Smooth muscle cell (in vitro differentiated cells): Measurements from ENCODE around the gene GOT2. TPM values are rescaled to one million over a fixed set of nuclear protein-coding genes. Genes with fewer than 3 reads are reported as not detected.

ENCODE experiments used
- DNase-seq: peaks from one replicate; lab custom pipeline; 2025; ENCODE audit not compliant: unreplicated experiment; lab: John Stamatoyannopoulos, UW
- H2AFZ ChIP-seq: fragments of 200-600 bp; sonication (generic); 2 replicates; pipeline ENCODE4 v1.6.0; 2016; ENCODE audit warnings: antibody characterized with exemption, low read depth, mild to moderate bottlenecking
- H3F3A ChIP-seq: fragments of 200-600 bp; sonication (generic); 2 replicates; pipeline ENCODE4 v1.6.0; 2017; ENCODE audit warnings: antibody characterized with exemption, low read depth
- H3K27ac ChIP-seq: fragments of 200-600 bp; sonication (generic); 2 replicates; pipeline ENCODE4 v1.5.1; 2016; ENCODE audit warnings: low read depth, mild to moderate bottlenecking
- H3K27me3 ChIP-seq: fragments of 200-600 bp; sonication (generic); 2 replicates; pipeline ENCODE4 v1.6.1; 2016; ENCODE audit warnings: low read depth, mild to moderate bottlenecking
- H3K36me3 ChIP-seq: fragments of 200-600 bp; sonication (generic); 2 replicates; pipeline ENCODE4 v1.5.1; 2016; ENCODE audit warnings: low read depth
- H3K4me1 ChIP-seq: fragments of 200-600 bp; sonication (generic); 2 replicates; pipeline ENCODE4 v1.5.1; 2016; ENCODE audit warnings: low read depth
- H3K4me2 ChIP-seq: fragments of 200-600 bp; sonication (generic); 2 replicates; pipeline ENCODE4 v1.6.0; 2016; ENCODE audit warnings: mild to moderate bottlenecking
- H3K4me3 ChIP-seq: fragments of 200-600 bp; sonication (generic); 2 replicates; pipeline ENCODE4 v1.5.1; 2016; ENCODE audit warnings: mild to moderate bottlenecking
- H3K79me2 ChIP-seq: fragments of 200-600 bp; sonication (generic); 2 replicates; pipeline ENCODE4 v1.6.0; 2016; ENCODE audit warnings: low read depth, mild to moderate bottlenecking
- H3K9ac ChIP-seq: fragments of 200-600 bp; sonication (generic); 2 replicates; pipeline ENCODE4 v1.6.0; 2016; ENCODE audit warnings: low read depth
- H3K9me3 ChIP-seq: fragments of 200-600 bp; sonication (generic); replicated peaks from 2 replicates; pipeline ENCODE4 v1.5.1; 2016; ENCODE audit warnings: low read depth
- H4K20me1 ChIP-seq: fragments of 200-600 bp; sonication (generic); 2 replicates; pipeline ENCODE4 v1.6.0; 2016; ENCODE audit warnings: low read depth
- CTCF ChIP-seq: fragments of 200-600 bp; sonication (generic); IDR thresholded peaks from 2 replicates; pipeline ENCODE4 v1.5.1; 2017; ENCODE audit warnings: borderline replicate concordance, mild to moderate bottlenecking, antibody characterized with exemption; ENCODE audit not compliant: insufficient read depth, poor library complexity, severe bottlenecking
- WGBS: methylation state at CpG from one replicate; pipeline ENCODE4 v1.1.7; 2016; ENCODE audit warnings: low lambda C conversion rate; 5-methylcytosine and 5-hydroxymethylcytosine counted together
- polyA plus RNA-seq: library from polyadenylated mRNA; unstranded; fragments of >200 nt; fragmentation: Nextera tagmentation; extraction: Ambion mirVana; gene quantifications from 2 replicates; pipeline ENCODE4 v1.2.1, GENCODE V29; 2016
- total RNA-seq: library from RNA; depleted of rRNA; stranded (reverse); fragments of >200 nt; gene quantifications from 2 replicates; pipeline ENCODE4 v1.2.3, GENCODE V29; 2014

The GOT2 gene
- total and polyA plus RNA-seq, 2 experiments from 2014 or later: 43.6 to 83.5 TPM

GRCh38 chr16:58753711-58754134 is 19.6 kb upstream of the GOT2 start:
- Histone ChIP-seq H3K27me3 (peaks cover 2% of the 10 kb centered on the region), H3K4me1 (no peaks in the 10 kb centered on the region), H2AFZ (no peak overlapping the region), H3K9me3 (no peaks in the 10 kb centered on the region), H4K20me1 (no peaks in the 10 kb centered on the region), H3K4me2 (no peak overlapping the region), H3F3A (no peaks in the 10 kb centered on the region), H3K4me3 (no peak overlapping the region), H3K9ac (no peak overlapping the region), H3K27ac (no peak overlapping the region), H3K79me2 (no peaks in the 10 kb centered on the region), H3K36me3 (no peaks in the 10 kb centered on the region)
- no peak for DNase-seq
- no peak for TF ChIP-seq CTCF
- WGBS: 64% methylated on average over 9 of the region's 9 CpGs

- H3F3A ChIP-seq: no peaks in the 10 kb centered on the region
- no peak overlapping the region for H3K4me2 ChIP-seq
- H3K27ac ChIP-seq: no peak overlapping the region
- H3K79me2 ChIP-seq: no peaks in the 10 kb centered on the region
- WGBS: 92% methylated on average over 7 of the region's 7 CpGs
- H2AFZ ChIP-seq: no peak overlapping the region
- H3K36me3 ChIP-seq: no peaks in the 10 kb centered on the region
- no peaks in the 10 kb centered on the region for H3K4me1 ChIP-seq
- H3K9me3 ChIP-seq: no peaks in the 10 kb centered on the region
- H3K9ac ChIP-seq: no peak overlapping the region
- DNase-seq: no peak
- H3K4me3 ChIP-seq: no peak overlapping the region
- no peaks in the 10 kb centered on the region for H3K27me3 ChIP-seq
- no peaks in the 10 kb centered on the region for H4K20me1 ChIP-seq
- no peak for TF ChIP-seq CTCF
Measured at GRCh38 chr16:58744497-58744896, 10.4 kb upstream of the GOT2 start.

GRCh38 chr16:58741976-58742375 is 7.9 kb upstream of the GOT2 start:
- H3K36me3 ChIP-seq: no peaks in the 10 kb centered on the region
- H3K27ac ChIP-seq: no peak overlapping the region
- H3F3A ChIP-seq: no peaks in the 10 kb centered on the region
- no peaks in the 10 kb centered on the region for H4K20me1 ChIP-seq
- DNase-seq: no peak
- H3K4me1 ChIP-seq: no peaks in the 10 kb centered on the region
- H2AFZ ChIP-seq: no peak overlapping the region
- H3K79me2 ChIP-seq: no peaks in the 10 kb centered on the region
- H3K4me2 ChIP-seq: no peak overlapping the region
- no peak overlapping the region for H3K4me3 ChIP-seq
- no peaks in the 10 kb centered on the region for H3K27me3 ChIP-seq
- no peak overlapping the region for H3K9ac ChIP-seq
- no peak for TF ChIP-seq CTCF
- no peaks in the 10 kb centered on the region for H3K9me3 ChIP-seq

- no peaks in the 10 kb centered on the region for H3K36me3 ChIP-seq
- no peaks in the 10 kb centered on the region for H3K9me3 ChIP-seq
- no peaks in the 10 kb centered on the region for H3K4me1 ChIP-seq
- H2AFZ ChIP-seq: no peak overlapping the region
- no peaks in the 10 kb centered on the region for H3F3A ChIP-seq
- DNase-seq: no peak
- H4K20me1 ChIP-seq: no peaks in the 10 kb centered on the region
- no peak overlapping the region for H3K4me3 ChIP-seq
- no peak overlapping the region for H3K4me2 ChIP-seq
- H3K9ac ChIP-seq: no peak overlapping the region
- WGBS: 97% methylated on average over 3 of the region's 3 CpGs
- H3K79me2 ChIP-seq: no peaks in the 10 kb centered on the region
- no peaks in the 10 kb centered on the region for H3K27me3 ChIP-seq
- H3K27ac ChIP-seq: no peak overlapping the region
- no peak for TF ChIP-seq CTCF
Measured at GRCh38 chr16:58741166-58741565, 7.0 kb upstream of the GOT2 start.
